Stimulated activated CD8-positive, alpha-beta memory T cell treated with anti-CD3 and anti-CD28 coated beads, Interleukin-2, amount 100 ng/mL, for 48 hours (primary cell): Measurements from ENCODE around the gene CADPS.

Experiments
- DNase-seq, 2 donors: peaks; one replicate each; pipeline ENCODE4 v3.0.0-alpha.2; 2020; ENCODE audit warnings: low read depth in 2 of 2

Gene CADPS

GRCh38 chr3:62355703-62356102 lies 519.5 kb downstream of the CADPS start:
- no peak for DNase-seq
